Stimulated activated CD4-positive, alpha-beta T cell treated with anti-CD3 and anti-CD28 coated beads, TNF-alpha, amount 100 ng/mL, for 24 hours (primary cell): ENCODE data around the gene GDAP2.
"Not testable (repeated sequence)": the region's sequence is repeated elsewhere in the genome, so short reads cannot be mapped to it uniquely, and the experiment has no call there.

ENCODE experiments used
- DNase-seq, 3 experiments: peaks; one replicate each; pipeline ENCODE4 v3.0.0-alpha.2; 2020; ENCODE audit warnings: low read depth in 3 of 3

GDAP2 gene, protein sequence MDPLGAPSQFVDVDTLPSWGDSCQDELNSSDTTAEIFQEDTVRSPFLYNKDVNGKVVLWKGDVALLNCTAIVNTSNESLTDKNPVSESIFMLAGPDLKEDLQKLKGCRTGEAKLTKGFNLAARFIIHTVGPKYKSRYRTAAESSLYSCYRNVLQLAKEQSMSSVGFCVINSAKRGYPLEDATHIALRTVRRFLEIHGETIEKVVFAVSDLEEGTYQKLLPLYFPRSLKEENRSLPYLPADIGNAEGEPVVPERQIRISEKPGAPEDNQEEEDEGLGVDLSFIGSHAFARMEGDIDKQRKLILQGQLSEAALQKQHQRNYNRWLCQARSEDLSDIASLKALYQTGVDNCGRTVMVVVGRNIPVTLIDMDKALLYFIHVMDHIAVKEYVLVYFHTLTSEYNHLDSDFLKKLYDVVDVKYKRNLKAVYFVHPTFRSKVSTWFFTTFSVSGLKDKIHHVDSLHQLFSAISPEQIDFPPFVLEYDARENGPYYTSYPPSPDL

DNA sequence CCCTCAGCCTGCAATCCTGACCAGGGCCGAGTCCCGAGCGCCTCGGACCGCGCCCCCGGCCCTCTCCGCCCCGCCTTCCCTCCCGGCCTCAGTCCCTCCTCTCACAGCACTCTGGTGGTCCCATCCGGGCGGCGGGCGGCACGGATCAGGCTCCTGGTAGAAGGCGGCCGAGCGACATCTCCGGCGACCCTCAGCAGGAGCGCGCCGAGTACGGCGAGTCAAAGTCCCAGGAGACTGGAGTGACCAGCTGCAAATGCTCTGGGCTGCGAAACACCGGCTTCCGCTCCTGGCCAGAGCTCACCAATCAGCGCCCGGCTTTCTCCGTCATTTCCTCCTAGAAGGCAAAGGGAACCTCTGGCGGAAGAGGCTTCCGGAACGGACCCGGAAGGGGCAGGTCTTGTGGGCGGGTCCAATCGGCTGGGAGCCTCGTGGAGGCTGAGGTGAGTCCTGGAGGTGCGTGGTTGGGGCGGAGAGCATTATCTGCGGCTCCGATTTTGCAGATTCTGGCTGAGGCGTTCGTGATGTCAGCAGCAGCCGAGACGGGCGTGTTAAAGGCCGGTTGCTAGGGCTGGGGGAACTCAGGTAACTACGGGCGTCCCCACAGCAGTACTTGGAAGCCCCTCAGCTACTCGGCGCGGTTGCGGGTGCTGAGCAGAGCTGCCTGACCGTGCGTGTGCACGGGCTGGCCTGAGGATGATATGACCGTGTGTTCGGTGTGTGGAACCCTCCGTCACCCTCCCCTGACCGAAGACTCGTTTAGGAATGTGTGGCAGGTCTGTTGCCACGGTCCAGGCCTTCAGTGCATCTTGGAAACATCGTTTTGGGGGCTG, at the start of gene GDAP2, which contains the start of gene WDR3:
TSS of gene GDAP2 (minus strand) at position 279 of the 830 bp plus-strand sequence. CDS start 9,264 bp downstream, outside the sequence.
TSS of gene WDR3 (plus strand) at position 397 of the 830 bp plus-strand sequence. CDS start 3,581 bp downstream, outside the sequence.
- peak; percentile 91 to 95 (median 94) for DNase-seq

DNA sequence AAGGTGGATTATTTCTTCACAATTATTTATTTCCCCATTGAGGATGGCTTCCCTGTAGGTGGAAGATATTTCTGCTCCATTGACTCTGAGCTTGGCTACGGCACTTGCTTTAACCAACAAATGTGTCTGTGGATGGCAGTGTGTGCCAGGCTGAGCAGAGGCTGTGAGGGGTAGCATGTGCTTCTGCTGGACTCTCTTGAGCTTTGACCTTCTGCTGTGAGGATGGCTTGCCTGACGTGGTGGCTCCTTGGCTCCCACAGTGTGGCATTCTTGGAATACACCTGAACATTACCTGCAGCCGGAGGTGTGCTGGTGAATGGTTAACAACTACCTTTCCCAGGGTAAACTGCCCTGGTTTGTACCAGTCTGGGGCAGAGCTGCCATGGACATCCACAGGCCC, 47.0 kb upstream of the GDAP2 start:
- no peak for DNase-seq

DNA sequence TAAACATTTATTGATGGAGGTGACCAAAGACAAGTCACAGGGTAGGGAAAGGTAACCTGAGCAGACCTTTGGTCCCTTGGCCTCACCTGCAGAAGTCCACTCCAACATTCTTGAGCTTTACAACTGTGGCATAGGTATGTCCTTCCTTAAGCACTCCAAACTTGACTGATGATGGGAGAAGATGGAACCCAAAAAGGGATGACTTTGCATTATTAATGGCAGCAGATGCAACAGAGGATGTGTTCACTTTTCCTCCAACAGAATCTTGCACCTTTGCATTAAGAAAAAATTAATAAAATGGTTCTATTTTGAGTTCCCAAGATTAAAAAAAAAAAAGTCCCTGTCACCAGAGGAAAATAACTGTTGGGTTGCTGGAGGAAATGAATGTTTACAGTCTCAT, 42.4 kb upstream of the GDAP2 start:
- DNase-seq, result no peak

DNA sequence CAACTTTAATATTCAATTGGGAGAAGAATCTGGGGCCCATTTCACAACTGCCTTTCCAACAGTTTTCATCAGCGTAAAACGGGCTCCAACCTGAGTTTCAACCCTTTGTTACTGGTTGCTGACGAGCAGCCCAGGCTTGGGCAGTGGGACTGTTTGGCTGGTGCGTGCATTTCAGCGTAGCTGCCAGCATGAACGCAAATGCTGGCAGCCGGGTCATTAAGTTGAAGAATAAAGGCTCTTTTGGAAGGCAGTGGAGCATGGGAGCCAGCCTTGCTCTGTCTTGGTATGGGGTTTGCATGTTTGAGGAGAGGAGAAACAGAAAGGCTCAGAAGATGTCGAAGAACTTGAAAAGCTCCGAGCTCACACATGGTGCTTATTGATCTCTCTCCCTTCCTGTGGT, 40.8 kb upstream of the GDAP2 start:
- no peak for DNase-seq

DNA sequence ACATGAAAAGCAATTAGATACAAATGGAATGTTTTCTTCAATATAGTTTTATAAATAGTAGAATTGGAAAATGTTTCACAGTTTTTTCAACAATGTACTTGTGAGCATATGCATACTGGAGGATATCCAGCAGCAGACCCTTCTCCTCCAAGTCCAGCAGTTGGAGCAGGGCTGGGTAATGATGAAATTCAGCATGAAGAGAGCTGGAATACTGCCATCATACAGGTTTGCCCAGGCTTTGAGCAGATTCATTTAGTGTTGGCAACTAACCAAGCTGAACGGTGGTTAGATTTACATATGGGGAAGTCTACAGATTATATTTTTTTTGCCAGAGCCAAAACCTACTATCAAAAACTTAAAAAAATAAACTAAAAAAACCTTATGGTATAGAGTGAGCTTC, 38.5 kb upstream of the GDAP2 start:
- no peak for DNase-seq

DNA sequence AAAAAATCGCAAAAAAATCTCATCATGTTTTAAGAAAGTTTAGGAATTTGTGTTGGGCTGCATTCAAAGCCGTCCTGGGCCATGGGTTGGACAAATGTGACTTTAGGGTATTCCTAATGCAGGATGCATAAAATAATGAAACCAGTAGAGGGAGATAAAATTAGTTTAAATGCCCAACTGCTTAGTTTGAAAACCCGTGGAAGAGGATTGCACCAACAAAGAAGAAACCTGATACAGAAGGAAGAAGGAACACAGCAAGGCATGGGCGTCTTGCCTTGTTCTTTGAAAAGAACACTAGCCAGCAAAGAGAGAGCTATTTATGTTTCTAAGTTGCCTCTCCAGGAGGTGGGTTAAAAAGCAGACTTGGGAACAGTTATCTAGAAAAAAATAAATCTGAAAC, 38.1 kb upstream of the GDAP2 start:
- no peak for DNase-seq

DNA sequence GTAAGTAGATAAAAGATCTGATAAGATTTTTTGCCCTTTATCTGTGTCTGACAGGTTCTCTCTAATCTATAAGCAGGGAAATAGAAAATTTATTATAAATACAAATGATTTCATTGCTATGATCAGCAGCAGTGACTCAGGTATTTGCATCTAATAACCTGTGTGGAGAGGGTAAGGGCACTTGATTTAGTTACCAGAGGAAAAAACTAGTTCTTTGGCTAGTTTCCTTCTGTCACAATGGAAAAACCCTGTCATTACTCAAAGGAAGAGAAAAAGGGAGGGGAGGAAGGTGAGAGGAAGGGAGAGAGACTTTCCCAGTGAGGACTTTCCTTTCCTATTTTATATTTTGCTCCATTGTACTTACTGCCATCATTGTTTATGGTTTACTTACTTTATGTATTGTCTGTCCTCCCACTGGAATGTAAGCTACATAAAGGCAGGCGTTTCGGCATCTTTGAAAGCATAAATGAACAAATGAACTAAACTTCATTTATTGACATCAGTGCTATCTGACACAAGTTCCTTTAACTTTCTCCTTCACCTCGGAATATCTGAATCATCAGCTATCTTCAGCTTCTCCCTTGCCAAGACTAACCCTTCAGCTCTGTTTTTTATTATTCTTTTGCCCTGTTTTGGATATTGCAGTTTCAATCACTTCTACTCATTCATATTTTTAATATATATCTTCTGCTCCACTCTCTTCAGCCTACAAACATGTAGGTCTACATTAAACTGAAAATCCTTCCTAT, 35.0 kb upstream of the GDAP2 start:
- no peak for DNase-seq

DNA sequence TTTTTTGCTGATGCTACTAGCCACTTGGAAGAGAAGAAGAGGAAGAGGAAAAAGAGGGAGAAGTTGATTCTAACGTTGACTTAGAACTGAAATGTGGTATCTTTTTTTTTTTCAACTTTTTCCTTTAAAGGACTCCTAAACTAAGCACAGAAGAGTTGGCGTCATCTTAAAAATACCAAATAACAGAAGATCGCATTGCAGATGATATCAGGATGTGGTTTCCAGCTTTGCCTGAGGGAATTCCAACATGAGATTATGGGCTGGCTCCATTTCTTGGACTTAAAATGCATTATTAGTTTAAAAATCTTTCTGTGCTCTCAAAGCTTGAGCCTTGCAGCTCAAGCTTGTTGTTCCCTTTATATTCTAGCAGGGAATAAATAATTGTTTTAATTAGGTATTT, 29.9 kb upstream of the GDAP2 start:
- no peak for DNase-seq

DNA sequence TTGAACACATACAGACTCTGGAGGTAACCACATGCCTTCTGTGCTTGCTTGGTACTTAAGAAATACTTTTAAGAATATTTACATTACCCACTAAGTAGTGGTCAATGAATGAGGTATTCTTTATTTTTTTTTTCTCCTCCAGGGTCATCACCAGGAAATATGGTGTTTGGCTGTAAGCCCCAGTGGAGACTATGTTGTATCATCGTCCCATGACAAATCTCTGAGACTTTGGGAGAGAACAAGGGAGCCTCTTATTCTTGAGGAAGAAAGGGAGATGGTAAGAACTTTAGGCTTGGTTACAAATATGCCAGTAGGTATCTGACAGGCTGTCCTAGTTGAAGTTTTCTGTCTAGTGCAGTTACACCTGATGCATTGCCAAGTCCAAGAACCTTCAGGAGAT, 23.0 kb upstream of the GDAP2 start:
- DNase-seq, result no peak

DNA sequence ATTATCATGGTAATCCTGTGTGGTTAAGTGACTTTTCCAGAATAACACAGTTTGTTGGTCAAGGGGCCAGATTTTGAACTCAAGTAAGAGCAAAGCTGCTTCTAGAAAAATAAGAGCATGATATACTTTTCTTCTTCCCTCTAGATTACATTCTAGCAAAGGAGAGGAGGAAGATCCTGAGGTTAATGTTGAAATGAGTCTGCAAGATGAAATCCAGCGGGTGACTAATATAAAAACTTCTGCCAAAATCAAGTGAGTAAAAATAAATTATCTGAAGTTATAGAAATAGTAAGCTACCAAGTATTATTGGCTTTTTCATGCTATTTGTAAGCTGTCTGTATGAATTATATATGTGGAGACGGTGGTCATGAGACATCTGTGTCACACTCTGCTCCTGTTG, 12.9 kb upstream of the GDAP2 start:
- DNase-seq, result no peak

DNA sequence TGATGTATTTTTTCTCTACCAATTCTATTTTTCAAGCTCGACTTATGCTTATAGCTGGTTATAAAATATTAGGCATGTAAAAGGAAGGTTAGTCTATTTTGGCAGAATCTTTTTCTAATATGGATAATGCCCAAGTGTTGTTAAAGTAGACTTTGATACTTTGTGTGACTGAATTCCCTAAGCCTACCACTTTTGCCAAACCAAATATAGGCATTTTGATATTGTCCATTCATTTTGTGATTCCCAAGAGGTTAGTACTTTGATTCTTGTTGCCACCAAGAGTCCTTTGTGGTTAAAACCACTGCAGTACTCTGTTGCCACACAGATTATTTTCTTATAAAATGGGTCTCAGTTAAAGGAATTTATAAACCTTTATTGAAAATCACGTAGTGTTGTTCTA, 4.3 kb upstream of the GDAP2 start:
- DNase-seq, result no peak

DNA sequence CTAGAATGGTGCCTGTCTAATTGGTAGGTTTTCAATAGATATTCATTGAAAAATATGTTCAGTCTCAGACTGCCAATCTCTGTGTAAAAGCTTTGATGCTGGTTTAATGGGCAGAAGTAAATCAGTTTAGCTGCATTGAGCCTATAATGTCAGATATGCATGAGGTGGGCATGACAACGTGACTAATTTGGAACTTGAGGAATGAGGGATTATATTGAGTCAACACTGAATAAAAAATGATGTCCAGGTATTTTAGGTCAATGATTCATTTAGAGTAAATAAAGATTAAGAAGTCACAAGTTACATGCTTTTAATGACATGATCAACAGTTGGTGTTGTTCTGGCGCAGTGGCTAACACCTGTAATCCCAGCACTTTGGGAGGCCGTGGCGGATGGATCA, 3.2 kb upstream of the GDAP2 start:
- no peak for DNase-seq

DNA sequence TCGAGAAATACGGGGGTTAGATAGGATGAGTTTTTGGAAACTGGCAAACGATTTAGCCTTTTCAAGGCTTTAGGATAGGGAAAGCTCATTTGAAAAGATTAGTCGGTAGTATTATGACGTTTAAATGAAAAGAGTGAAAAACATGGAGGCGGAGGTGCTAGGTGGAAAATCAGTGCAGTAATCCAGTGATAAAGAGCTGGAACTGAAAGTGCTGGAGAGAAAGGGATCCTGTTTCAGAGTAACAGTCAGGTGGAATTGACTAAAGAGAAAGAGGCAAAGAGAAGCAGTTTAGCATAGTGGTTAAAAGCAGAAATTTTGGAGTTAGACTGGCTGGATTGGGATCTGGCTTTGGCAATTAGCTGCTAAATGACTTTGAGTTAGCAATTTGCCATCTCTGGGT, 1.1 kb upstream of the GDAP2 start:
- no peak for DNase-seq

DNA sequence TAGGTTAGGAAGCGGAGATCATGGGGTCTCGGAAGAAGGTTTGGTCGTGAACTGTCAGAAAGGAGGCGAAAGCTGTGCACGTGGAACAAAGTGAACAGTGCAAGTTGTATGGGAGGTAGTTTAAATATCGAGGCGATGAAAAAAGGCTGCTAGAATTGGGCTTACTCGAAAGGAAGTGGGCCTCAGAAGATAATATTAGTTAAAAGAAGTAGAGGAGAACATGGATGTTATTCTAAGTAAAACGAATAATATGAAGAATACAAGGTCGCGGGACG, 689 bp upstream of the GDAP2 start:
- no peak for DNase-seq

DNA sequence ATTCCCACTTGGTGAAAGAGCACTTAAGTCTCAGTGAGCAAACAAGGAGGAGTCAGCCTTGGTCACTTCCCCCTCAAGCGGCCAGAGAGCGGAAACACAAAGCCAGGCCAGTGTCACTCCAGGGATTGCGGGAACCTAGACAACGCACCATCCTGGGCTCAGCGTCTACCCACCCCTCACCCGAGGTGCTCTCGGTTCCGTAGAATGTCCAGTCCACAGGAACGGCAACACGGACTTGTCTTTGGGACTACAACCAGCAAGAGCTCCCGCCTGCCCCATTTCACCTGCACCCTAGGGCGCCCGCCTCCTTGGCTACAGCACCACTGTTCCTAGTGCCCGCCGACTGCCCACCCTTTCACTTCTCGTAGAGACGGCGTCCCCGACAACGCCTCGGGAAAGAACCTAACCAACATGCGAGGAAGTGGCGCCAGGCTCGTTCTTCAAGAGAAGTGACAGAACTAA, 509 bp downstream of the GDAP2 start:
- peak in 2 of 3 experiments; percentile 1 to 5 for DNase-seq

DNA sequence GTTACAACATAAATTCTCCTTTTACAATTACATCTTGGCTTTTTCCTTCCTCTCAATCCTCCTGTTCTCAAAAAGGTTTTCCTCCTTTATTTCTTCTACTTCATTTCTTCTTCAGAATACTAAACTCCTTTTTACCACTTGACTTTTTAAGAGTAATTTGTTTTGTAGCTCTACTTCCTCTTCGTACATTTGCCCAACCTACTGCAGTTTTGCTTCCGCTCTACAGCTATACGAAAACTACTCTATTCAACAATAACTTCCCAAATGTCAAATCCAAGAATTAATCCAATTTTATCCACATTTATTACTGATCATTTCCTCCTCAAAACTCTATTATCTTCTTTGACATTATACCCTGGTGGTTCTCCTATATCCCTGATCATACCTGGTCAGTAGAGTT, 3.4 kb downstream of the GDAP2 start:
- DNase-seq, result no peak

DNA sequence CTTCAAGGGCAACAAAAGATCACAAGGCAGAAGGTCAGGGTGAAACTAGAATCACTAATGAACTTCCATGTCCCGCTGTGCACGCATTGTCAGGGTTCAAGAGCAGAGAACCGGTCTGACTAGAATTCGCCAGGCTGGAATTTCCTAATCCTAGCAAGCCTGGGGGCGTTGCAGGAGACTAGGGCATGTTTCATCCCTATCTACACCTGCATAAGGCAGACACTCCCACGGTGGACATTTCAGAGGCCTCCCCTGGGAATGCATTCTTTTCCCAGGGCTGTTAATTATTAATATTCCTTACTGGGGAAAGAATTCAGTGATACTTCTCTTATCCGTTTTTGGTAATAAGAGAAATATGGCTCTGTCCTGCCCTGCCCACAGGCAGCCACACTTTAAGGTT, 6.7 kb downstream of the GDAP2 start:
- DNase-seq, result not testable (repeated sequence)

DNA sequence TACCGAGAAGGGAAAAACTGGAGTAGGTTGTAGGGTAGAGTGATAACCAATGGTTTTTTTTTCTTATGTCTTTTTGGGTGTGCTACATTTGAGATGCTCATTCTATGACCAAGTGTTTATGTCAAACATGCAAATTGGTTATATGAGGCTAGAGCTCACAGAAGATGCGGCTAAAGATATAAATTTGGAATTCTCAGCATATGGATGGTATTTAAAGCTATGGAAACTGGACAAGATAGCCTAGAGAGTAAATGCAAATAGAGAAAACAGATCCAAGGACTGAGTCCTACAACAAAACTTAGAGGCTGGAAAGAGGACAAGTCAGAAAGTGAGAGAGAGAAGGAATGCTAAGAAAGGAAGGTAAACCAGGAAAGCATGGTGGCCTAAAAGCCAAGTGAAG, 7.4 kb downstream of the GDAP2 start:
- DNase-seq, result no peak

DNA sequence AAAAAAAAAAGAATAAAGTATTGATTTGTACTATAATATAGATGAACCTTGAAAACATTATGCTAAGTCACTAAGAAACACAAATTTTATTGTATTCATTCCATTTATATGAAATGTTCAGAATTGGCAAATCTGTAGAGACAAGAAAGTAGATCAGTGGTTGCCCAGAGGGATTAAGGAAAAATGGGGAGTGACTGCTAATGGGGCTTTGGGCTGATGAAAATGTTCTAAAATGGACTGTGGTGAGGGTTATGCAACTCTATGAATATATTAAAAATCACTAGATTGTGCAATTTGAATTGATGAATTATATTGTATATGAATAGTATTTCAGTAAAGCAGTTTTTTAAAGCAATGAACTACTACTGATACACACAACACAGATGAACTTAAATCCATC, 10.0 kb downstream of the GDAP2 start:
- DNase-seq, result no peak

DNA sequence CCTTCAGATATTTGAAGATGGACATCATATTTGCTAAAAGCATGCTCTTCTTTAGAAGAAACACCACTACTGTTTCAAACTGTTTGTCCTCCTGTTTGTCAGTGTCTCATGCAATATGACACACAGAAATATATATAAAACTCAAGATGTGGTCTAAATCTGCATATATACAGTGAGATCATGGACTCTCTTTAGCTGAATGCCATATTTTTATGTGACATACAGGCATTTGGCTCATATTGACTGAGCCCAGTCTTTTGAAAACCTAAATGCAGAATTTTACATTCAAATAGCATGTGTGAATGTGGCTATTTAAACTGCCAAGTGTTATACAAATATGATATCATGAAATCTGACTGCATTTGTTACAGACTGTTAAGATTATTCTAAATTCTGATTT, 18.4 kb downstream of the GDAP2 start:
- no peak for DNase-seq

DNA sequence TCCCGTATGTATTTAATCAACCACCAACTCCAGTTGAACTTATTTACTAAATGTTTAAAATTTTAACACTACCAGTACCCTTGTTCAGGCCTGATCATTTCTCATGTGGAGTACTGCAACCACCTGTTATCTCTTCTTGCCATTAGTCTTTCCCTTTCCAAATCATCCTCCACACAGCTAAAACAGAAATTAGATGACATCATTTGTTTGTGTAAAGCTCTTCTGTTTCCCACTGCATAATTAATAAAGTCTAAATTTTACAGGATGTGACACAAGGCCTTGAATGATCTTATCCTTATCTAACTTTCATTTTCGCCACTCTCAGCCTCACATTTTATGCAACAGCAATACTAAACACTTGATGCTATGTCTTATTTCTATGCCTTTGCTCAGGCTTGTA, 24.4 kb downstream of the GDAP2 start:
- no peak for DNase-seq

DNA sequence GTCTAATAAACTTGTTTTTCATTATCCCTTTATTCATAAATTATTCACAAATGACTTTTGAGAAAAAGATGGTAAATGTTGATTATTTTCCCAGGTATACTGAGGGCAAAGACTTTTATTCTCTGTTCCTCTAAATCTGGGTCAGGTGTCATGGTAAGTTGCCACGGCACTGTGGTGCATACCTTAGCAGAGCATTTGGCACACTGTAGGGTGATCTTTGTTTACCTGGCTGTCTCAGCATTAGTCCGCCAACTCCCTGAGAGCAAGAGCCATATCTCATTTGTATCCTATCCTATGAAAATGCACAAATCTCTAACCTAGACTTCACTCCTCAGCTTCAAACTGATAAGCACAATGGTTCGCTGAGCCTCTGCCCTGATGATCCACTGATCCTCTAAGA, 24.9 kb downstream of the GDAP2 start:
- DNase-seq, result no peak
